NT2/D1 (cell line): ENCODE data around the gene FAM117A.

Experiments used
- SUZ12 ChIP-seq: IDR thresholded peaks from 2 replicates; pipeline ENCODE4 v1.6.1; 2011; ENCODE audit not compliant: insufficient read length, insufficient read depth; ENCODE audit errors: extremely low read depth
- ZNF274 ChIP-seq: IDR thresholded peaks from 2 replicates; pipeline ENCODE4 v1.6.1; 2011; ENCODE audit warnings: mild to moderate bottlenecking, low read depth, low read length

DNA sequence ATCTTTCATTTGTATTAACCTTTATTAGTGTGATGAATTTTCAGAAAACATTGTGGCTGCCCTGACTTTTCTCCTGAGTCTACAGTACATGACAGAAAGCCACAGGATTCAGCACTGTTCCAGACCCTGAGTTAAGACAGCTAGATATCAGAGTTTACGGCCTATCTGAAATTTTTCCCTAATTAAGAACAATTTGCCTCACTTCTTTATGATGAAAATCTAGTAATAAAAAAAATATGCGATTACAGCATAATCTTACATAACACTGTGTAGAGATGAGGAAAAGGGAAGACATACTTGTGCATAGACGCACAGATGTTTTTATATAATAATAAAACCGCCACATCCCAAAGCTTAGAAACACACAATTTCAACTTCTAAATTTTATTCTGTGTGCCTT lies 93.3 kb downstream of the FAM117A start:
- TF ChIP-seq ZNF274 (no peak), SUZ12 (no peak)
